HG03159 (cell line): ENCODE results near the gene ENTREP3.

Source experiments
- ATAC-seq: cut with Tn5 transposase; IDR thresholded peaks from one replicate; pipeline ENCODE4 v1.9.1; 2021; ENCODE audit warnings: mild to moderate bottlenecking, moderate library complexity; ENCODE audit not compliant: unreplicated experiment

ENTREP3 gene

GRCh38 chr1:155279268-155279667 lies 24.0 kb upstream of the ENTREP3 start:
- no peak for ATAC-seq

- no peak for ATAC-seq
These were observed 23.4 kb upstream of the ENTREP3 start for GRCh38 chr1:155278689-155279160.

GRCh38 chr1:155277902-155278688 lies 22.8 kb upstream of the ENTREP3 start:
- ATAC-seq, result no peak

- ATAC-seq, result peak; percentile 58
These were observed 22.0 kb upstream of the ENTREP3 start, which contains the start of gene HCN3 for GRCh38 chr1:155277070-155277901. Gene HCN3, plus strand, starts transcription at chr1:155277463. Its CDS starts 128 bp downstream, at chr1:155277591.

DNA sequence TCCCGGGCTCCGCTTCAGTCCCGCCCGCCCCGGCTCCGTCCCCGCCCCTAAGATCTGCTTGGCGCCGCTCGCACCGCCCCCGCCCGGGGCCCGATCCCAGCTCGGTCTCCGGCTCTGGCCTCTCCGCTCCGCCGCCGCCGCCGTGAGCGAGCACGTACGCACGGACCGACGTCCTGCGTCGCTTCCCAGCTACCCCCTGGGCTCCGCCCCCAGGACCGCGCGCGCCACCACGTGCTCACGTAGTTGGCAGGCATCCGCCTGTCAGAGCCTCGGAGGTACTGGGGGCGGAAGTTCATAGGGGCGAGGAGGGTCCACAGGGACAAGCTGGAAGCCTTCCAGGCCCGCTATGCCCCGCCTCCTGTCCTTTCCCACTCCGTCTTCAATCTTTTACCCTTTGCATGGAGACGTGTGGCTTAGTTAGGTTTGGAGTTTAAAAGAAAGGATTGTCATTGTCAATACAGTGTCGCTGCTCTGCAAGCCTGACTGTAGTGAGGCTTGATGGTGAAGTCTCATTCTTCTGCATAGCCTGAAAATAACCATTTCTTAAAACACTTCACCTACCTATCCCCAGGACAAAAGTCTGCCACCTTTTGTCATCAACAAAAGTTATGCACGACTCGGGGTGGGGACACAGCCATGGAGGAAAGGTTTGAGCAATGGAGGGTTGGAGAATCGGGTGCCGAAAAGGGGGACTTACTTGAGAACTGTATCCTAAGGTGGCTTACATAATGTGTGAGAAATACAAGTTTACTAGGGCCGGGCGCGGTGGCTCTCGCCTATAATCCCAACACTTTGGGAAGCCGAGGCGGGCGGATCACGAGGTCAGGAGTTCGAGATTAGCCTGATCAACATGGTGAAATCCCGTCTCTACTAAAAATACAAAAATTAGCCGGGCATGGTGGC lies 18.3 kb upstream of the ENTREP3 start, which contains the start of gene CLK2:
Gene CLK2 (minus strand): TSS at position 162 of the 903 bp plus-strand sequence. CDS start 2,527 bp downstream, outside the sequence.
- peak; percentile 71 for ATAC-seq

- ATAC-seq, result no peak
These were observed 17.4 kb upstream of the ENTREP3 start for GRCh38 chr1:155272466-155273342.

DNA sequence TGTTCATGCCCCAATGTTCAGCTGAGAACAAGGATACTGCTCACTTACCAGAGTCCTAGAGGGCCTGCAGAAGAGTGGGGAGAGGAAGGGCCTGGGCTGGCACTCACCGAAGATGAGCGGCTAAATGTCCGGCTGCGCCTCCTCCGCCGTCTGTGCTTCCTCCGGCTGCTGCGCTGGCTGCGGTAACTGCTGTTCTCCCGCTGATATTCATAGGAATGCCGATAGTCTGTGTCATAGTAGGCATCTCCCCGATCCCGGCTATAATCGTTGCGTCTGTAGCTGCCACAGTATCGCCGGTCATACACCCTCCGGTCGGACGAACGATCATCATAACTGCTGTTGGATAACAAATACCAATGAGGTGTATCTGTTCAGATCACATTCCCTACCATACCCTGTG lies 14.1 kb upstream of the ENTREP3 start:
- no peak for ATAC-seq

- no peak for ATAC-seq
These were observed 13.3 kb upstream of the ENTREP3 start for GRCh38 chr1:155268630-155269029.

- no peak for ATAC-seq
These were observed 12.1 kb upstream of the ENTREP3 start for GRCh38 chr1:155267373-155267772.

GRCh38 chr1:155266553-155266952 lies 11.3 kb upstream of the ENTREP3 start:
- ATAC-seq, result no peak

DNA sequence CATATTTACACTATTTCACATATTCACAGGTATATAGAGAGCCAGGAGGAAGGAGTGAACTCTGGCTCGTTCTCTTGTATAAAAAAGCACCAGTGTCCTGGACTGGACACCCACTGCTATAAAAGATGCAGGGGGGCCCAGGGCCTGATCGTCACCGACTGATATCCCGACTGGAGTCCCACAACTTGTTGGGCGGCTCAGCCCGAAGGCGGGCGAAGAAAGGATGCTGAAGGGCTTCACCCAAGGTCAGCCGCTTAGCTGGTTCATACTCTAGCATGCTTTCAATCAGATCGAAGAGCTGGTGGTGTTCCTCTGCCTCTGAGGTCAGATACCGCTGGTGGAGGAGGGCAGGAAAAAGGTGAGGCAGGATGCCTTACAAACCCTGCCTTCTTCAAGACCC lies 7.8 kb upstream of the ENTREP3 start:
- ATAC-seq, result no peak

- ATAC-seq, result peak; percentile 90
These were observed 6.8 kb upstream of the ENTREP3 start, which contains the start of gene SCAMP3 for GRCh38 chr1:155261852-155262673. Gene SCAMP3, minus strand, starts transcription at chr1:155262360. Its CDS starts 209 bp downstream, at chr1:155262151.

- ATAC-seq, result no peak
These were observed 6.2 kb upstream of the ENTREP3 start for GRCh38 chr1:155261493-155261851.

- no peak for ATAC-seq
These were observed 5.0 kb upstream of the ENTREP3 start for GRCh38 chr1:155260276-155260675.

- no peak for ATAC-seq
These were observed 972 bp upstream of the ENTREP3 start for GRCh38 chr1:155256058-155256852.

GRCh38 chr1:155254714-155255242 lies 505 bp downstream of the ENTREP3 start:
- no peak for ATAC-seq

DNA sequence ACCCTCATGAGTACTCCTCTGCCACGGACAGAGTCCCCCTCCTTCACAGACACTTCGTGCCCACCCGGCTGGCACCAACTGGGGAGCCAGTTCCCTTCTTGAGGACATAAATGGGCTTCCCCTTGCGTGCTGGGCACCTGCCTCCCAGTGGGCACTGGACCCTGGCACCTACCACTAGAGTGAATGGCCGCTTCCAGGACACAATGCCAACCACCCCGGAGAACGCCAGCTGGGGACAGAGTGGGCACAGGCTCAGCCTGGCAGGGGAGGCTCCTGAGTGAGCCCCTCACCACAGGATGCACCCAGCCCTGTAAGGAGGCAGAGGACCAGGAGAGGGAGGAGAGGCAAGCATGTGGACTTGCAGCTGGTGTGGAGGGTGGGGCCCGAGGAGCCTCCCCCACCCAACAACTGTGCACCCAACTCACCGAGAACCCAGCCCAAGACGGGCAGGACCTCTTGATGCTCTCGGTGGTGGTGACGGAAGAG lies 1.0 kb downstream of the ENTREP3 start:
- ATAC-seq, result no peak

- no peak for ATAC-seq
These were observed 1.5 kb downstream of the ENTREP3 start for GRCh38 chr1:155253797-155254196.
